HUES48 (cell line): ENCODE results near the gene NPB.

Experiments
- H3K27ac ChIP-seq: one replicate; pipeline ENCODE4 v1.7.0; 2013; ENCODE audit warnings: low read depth, low read length, inconsistent platforms
- H3K27me3 ChIP-seq: 2 replicates; pipeline ENCODE4 v1.6.1; 2013; ENCODE audit warnings: mild to moderate bottlenecking, low read length; ENCODE audit not compliant: control insufficient read depth, insufficient read depth
- H3K36me3 ChIP-seq: 2 replicates; pipeline ENCODE4 v1.6.1; 2013; ENCODE audit warnings: low read length; ENCODE audit not compliant: control insufficient read depth, insufficient read depth
- H3K4me1 ChIP-seq: 2 replicates; pipeline ENCODE4 v1.6.1; 2013; ENCODE audit warnings: mild to moderate bottlenecking, low read length; ENCODE audit not compliant: control insufficient read depth, insufficient read depth
- H3K4me3 ChIP-seq: 2 replicates; pipeline ENCODE4 v1.5.1; 2013; ENCODE audit warnings: mild to moderate bottlenecking, low read depth, low read length
- H3K9ac ChIP-seq: 2 replicates; pipeline ENCODE4 v1.6.1; 2013; ENCODE audit warnings: mild to moderate bottlenecking, low read depth, low read length, moderate library complexity
- H3K9me3 ChIP-seq: 2 replicates; pipeline ENCODE4 v1.6.1; 2013; ENCODE audit warnings: low read length; ENCODE audit not compliant: control insufficient read depth, insufficient read depth

NPB gene

GRCh38 chr17:81871387-81872230, 30.4 kb upstream of the NPB start:
- Histone ChIP-seq H3K4me1 (peaks cover 26% of the 10 kb centered on the region), H3K4me3 (peak overlapping the region; percentile 92), H3K27me3 (no peaks in the 10 kb centered on the region), H3K36me3 (peaks cover 11% of the 10 kb centered on the region), H3K27ac (peak overlapping the region; percentile 94), H3K9ac (peak overlapping the region; percentile 92), H3K9me3 (no peaks in the 10 kb centered on the region)

DNA sequence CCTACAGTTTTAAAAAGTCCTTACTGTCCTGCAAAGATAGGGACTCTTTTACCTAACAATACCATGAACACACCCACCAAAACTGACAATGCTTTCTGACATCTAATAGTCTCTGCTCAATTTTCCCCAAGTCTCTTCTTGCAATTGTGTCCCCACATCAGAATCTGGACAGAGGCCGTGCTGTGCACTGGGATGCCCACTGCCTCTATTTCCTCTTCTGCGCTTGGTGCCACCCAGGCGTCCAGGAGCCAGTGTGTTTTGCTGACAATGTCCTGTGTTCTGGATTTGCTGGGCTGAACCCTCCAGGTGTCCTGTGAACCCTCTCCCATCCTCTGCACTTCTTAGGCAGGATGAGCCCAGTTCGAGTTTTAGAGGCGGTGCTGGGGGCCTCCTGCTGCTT, 24.5 kb upstream of the NPB start:
- H3K27me3 ChIP-seq, result no peaks in the 10 kb centered on the region
- H3K27ac ChIP-seq, result no peak overlapping the region
- peaks cover 39% of the 10 kb centered on the region for H3K36me3 ChIP-seq
- no peak overlapping the region for H3K9ac ChIP-seq
- no peak overlapping the region for H3K4me3 ChIP-seq
- H3K4me1 ChIP-seq, result no peaks in the 10 kb centered on the region
- no peaks in the 10 kb centered on the region for H3K9me3 ChIP-seq

DNA sequence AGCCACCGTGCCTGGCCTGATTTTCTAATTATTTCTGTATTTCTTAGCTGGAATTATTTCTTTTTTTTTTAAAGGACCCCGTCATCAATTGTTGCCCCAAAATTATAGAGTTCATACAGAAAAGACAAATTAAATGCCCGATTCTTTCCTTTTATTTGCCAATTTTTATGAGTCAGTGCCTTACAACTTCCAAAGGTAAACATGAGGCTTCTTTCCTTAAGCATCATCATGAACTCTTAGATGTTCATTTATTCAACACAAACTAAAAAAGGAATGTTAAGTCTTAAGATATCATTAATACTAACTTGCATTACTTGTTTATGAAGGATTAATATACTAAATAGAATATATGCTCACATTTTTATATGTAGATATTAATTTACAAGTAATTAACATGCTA, 23.7 kb upstream of the NPB start:
- H3K27ac ChIP-seq, result no peak overlapping the region
- no peak overlapping the region for H3K4me3 ChIP-seq
- H3K9ac ChIP-seq, result no peak overlapping the region
- H3K27me3 ChIP-seq, result no peaks in the 10 kb centered on the region
- peaks cover 44% of the 10 kb centered on the region for H3K36me3 ChIP-seq
- H3K4me1 ChIP-seq, result no peaks in the 10 kb centered on the region
- H3K9me3 ChIP-seq, result no peaks in the 10 kb centered on the region

- Histone ChIP-seq H3K9me3 (no peaks in the 10 kb centered on the region), H3K27me3 (no peaks in the 10 kb centered on the region), H3K9ac (no peak overlapping the region), H3K4me3 (no peak overlapping the region), H3K4me1 (no peaks in the 10 kb centered on the region), H3K27ac (no peak overlapping the region), H3K36me3 (peaks cover 46% of the 10 kb centered on the region)
Observed at GRCh38 chr17:81879121-81879520, 22.9 kb upstream of the NPB start.

DNA sequence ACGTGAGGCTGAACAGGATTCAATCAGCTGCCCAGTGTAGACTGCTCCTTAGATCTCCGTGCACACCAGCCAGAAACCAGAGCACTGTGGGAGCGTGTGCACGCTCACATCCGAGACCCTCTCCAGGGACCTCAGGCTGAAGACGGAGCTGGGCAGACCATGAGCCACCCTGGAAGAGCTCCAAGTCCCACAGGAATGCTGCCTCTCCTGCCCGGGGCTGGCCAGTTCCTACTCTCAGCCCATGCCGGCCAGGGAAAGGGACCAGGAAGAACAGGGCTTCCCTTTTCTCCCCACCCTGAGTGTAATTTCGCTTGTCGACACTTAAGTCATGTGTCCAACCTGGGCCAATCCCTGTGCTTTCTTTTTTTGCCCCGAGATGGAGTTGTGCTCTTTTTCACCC, 17.5 kb upstream of the NPB start:
- H3K36me3 ChIP-seq, result peaks cover 82% of the 10 kb centered on the region
- H3K9me3 ChIP-seq, result no peaks in the 10 kb centered on the region
- H3K9ac ChIP-seq, result no peak overlapping the region
- no peak overlapping the region for H3K4me3 ChIP-seq
- H3K27me3 ChIP-seq, result no peaks in the 10 kb centered on the region
- H3K4me1 ChIP-seq, result no peaks in the 10 kb centered on the region
- no peak overlapping the region for H3K27ac ChIP-seq

DNA sequence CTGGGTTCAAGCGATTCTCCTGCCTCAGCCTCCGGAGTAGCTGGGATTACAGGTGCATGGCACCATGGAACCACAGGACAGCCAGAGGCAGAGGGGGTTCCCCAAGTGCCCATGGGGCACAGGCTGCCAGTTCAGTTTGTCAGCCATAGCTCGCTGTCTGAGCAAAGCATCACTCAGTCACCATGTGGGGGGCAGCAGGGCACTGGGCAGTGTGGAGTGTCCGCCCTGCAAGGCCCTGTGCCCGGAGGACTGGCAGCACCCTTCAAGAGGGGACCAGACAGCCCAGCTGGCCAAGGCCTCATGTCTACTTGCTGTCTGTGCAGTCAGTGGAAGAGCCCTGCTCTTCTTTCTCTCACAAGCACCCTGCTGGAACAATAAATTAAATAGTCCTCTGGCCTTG, 17.1 kb upstream of the NPB start:
- no peaks in the 10 kb centered on the region for H3K27me3 ChIP-seq
- H3K9ac ChIP-seq, result no peak overlapping the region
- H3K27ac ChIP-seq, result no peak overlapping the region
- H3K9me3 ChIP-seq, result no peaks in the 10 kb centered on the region
- peaks cover 82% of the 10 kb centered on the region for H3K36me3 ChIP-seq
- peaks cover 4% of the 10 kb centered on the region; the same call in 1 of the 2 replicates for H3K4me1 ChIP-seq
- no peak overlapping the region for H3K4me3 ChIP-seq

DNA sequence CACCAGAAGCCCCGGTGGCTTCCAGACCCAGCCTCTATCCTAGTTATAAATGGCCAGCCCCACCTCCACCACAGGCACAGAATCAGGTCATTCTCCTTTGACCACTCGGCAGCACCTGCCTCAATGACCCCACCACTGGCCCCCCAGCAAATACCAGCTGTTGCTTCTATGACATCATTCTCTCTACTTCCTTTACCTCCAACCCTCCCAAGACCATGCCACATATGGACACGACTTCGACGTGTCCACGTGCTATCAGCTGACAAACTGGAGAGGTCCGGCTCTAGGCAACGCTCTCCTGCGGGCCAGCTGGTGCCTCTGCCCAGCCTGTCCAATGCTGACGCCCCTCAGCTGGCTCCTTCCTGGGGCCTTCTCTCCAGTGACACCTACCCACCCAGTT, 16.6 kb upstream of the NPB start:
- Histone ChIP-seq H3K9ac (no peak overlapping the region), H3K36me3 (peaks cover 82% of the 10 kb centered on the region)

DNA sequence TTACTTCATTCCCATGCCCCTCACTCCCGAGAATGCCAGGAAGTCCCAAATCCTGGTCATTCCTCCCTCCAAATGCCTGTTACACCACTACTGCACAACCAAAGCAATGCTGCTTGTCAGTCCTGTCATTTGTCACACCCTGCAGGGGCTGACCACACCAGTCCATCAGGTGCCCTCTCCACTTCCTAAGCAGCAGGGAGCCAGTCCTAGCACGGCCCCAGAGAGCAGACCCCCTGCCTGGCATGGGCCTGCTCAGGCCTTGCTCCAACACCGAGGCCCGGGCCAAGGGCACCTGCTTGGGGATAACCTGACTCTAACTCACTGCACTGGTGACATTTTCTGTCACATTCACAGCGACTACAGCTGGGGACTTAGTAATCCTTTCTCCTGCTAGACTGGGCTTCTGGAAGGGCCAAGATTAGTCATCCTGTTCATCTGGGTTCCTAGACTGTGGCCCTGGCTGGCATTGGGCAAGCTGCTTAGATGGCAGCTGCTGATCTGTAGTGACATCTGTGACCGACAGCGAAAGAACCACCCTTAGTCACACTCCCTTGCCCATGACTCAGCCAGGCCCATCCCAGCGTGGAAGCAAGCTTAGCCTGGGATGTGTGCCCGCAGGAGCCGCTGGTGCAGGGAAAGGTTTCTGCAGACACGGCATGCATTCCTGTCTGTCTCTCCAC, 16.0 kb upstream of the NPB start:
- no peak overlapping the region for H3K4me3 ChIP-seq
- peaks cover 80% of the 10 kb centered on the region for H3K36me3 ChIP-seq
- H3K27me3 ChIP-seq, result no peaks in the 10 kb centered on the region
- H3K27ac ChIP-seq, result no peak overlapping the region
- H3K4me1 ChIP-seq, result peaks cover 8% of the 10 kb centered on the region; the same call in 1 of the 2 replicates
- H3K9ac ChIP-seq, result no peak overlapping the region
- no peaks in the 10 kb centered on the region for H3K9me3 ChIP-seq

More for the DNA sequence above, 16.6 kb upstream of the NPB start:
- Histone ChIP-seq H3K27me3 (no peaks in the 10 kb centered on the region), H3K27ac (no peak overlapping the region), H3K9me3 (no peaks in the 10 kb centered on the region), H3K4me3 (no peak overlapping the region), H3K4me1 (peaks cover 8% of the 10 kb centered on the region; the same call in 1 of the 2 replicates)

DNA sequence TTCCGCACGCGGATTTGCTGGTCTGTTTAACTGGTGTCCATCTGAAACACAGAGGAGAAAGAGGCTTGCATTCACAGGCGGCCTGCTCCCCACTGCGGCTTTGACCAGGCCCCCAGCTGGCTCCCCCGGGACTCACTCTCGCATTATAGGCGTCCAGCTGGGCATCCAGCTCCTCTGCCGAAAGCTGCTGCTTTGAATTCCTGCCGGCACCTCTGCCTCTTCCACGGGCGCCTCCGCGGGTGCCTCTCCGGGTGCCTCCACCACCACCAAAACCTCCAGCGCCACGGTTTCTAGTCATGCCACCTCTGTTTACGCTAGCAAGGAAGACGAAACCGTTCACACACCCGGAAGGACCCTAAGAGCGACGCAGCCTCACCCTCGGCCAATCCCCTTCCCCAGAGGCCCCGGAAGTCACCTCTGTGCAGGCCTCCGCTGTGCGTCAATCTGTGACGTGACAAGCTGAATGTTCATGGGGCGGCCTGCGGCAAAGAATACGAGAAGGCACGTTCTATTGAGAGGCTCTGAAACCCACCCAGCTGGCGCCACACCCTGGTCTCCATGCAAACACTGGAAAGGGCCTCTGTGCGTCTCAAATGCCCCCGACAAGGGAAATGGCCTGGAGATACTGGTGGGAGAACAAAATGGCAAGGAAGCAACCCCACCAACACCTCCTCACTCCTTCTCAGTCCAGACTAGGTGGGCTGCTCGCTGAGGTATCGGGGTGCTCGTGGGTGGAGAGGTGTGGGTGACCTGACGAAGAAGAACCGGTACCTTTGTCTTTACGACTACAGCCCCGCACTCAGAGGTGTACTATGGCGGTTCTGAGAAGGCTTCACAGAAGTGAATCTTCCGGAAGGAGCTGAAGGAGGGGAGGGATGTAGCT, 13.7 kb upstream of the NPB start:
- no peak overlapping the region for H3K27ac ChIP-seq
- H3K27me3 ChIP-seq, result no peaks in the 10 kb centered on the region
- no peak overlapping the region for H3K4me3 ChIP-seq
- H3K36me3 ChIP-seq, result peaks cover 65% of the 10 kb centered on the region
- no peaks in the 10 kb centered on the region for H3K9me3 ChIP-seq
- H3K9ac ChIP-seq, result no peak overlapping the region
- H3K4me1 ChIP-seq, result peaks cover 8% of the 10 kb centered on the region; the same call in 1 of the 2 replicates

- H3K9ac ChIP-seq, result no peak overlapping the region
- H3K9me3 ChIP-seq, result no peaks in the 10 kb centered on the region
- no peak overlapping the region for H3K4me3 ChIP-seq
- H3K27me3 ChIP-seq, result no peaks in the 10 kb centered on the region
- H3K4me1 ChIP-seq, result peaks cover 8% of the 10 kb centered on the region; the same call in 1 of the 2 replicates
- no peak overlapping the region for H3K27ac ChIP-seq
- peaks cover 67% of the 10 kb centered on the region for H3K36me3 ChIP-seq
Observed at GRCh38 chr17:81888988-81889595, 12.9 kb upstream of the NPB start.
